Retinal pigment epithelial cell (primary cell): ENCODE data around the gene KLK11.

Source experiments
- DNase-seq: peaks from one replicate; pipeline ENCODE4 v3.0.0-alpha.2; 2010; ENCODE audit warnings: low read depth
- H3K4me3 ChIP-seq: 2 replicates; pipeline ENCODE4 v1.5.1; 2011; ENCODE audit warnings: mild to moderate bottlenecking, low read length, control low read depth, moderate library complexity
- TF ChIP-seq, protein P1 (sequence below): conservative IDR thresholded peaks from 2 replicates; pipeline ENCODE4 v1.5.1; 2011; ENCODE audit warnings: low read depth, low read length, control low read depth, inconsistent platforms

KLK11 gene

DNA sequence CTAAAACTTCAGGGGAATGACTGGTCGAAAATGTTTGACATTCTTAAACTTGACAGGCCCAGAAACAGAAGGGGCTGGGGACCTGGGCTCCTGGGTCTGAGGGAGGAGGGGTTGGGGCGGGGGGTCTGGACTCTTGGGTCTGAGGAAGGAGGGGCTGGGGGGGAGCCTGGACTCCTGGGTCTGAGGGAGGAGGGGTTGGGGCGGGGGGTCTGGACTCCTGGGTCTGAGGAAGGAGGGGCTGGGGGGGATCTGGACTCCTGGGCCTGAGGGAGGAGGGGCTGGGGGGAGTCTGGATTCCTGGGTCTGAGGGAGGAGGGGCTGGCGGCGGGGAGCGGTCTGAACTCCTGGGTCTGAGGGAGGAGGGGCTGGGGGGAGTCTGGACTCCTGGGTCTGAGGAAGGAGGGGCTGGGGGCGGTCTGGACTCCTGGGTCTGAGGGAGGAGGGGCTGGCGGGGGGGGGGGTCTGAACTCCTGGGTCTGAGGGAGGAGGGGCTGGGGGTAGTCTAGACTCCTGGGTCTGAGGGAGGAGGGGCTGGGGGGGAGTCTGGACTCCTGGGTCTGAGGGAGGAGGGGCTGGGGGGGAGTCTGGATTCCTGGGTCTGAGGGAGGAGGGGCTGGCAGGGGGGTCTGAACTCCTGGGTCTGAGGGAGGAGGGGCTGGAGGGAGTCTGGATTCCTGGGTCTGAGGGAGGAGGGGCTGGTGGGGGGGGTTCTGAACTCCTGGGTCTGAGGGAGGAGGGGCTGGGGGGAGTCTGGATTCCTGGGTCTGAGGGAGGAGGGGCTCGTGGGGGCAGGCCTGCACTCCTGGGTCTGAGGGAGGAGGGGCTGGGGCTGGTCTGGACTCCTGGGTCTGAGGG, 51.5 kb downstream of the KLK11 start:
- no peak for DNase-seq
- TF ChIP-seq, protein P1, sequence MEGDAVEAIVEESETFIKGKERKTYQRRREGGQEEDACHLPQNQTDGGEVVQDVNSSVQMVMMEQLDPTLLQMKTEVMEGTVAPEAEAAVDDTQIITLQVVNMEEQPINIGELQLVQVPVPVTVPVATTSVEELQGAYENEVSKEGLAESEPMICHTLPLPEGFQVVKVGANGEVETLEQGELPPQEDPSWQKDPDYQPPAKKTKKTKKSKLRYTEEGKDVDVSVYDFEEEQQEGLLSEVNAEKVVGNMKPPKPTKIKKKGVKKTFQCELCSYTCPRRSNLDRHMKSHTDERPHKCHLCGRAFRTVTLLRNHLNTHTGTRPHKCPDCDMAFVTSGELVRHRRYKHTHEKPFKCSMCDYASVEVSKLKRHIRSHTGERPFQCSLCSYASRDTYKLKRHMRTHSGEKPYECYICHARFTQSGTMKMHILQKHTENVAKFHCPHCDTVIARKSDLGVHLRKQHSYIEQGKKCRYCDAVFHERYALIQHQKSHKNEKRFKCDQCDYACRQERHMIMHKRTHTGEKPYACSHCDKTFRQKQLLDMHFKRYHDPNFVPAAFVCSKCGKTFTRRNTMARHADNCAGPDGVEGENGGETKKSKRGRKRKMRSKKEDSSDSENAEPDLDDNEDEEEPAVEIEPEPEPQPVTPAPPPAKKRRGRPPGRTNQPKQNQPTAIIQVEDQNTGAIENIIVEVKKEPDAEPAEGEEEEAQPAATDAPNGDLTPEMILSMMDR = no peak

DNA sequence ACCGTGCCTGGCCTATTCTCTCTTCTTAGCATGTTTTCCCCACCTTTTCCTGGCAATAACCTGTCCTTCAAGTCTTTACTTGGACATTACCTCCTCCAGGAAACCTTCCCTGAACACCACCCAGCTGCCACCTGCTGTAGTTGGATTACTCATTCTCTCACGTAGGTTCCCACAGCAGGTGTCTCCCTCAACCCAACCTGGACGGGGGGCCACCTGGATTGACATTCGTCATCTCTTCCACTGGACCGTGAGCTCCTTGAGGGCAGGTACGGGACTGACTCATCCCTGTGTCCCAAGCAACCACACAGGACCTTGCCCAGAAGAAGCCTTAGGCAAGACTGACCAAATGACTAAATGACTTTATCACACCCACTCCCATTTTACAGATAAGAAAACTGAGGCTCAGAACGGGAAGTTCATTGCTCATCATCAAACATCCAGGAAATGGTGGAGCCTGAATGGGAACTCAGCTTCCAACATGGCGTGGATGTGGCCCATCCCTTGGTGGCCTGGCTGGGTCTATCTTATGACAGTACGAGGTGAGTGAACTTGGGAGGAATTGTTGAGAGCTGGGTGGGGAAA, 53.5 kb downstream of the KLK11 start:
- H3K4me3 ChIP-seq = no peak overlapping the region
- DNase-seq = no peak
- TF ChIP-seq, protein P1 = no peak

More for the DNA sequence above, 51.5 kb downstream of the KLK11 start:
- no peak overlapping the region for H3K4me3 ChIP-seq
